ENCODE measurements around the gene USP3. TPM values are rescaled to one million over a fixed set of nuclear protein-coding genes. Genes with fewer than 3 reads are reported as not detected.

Gene USP3
- total and polyA plus RNA-seq, 2 donors (not counting 1 experiment from before 2014, with no cell fraction given), result 21.3 to 55.5 TPM

GRCh38 chr15:63636518-63637061 lies 132.2 kb downstream of the USP3 start:
- Histone ChIP-seq H3K9ac (ENCODE audit: insufficient read depth, low read length) (no peak overlapping the region), H3K9me3 (ENCODE audit: control insufficient read depth, insufficient read depth, low read depth, low read length) (no peaks in the 10 kb centered on the region), H3K36me3 (ENCODE audit: control insufficient read depth, insufficient read depth, low read length) (peaks cover 4% of the 10 kb centered on the region), H3K4me3 (replicated peaks in 1 of 4; ENCODE audit: control extremely low read depth in 1 of 4, insufficient read depth in 1 of 4, low read depth in 3 of 4, low read length in 4 of 4) (no peak overlapping the region), H3K4me2 (ENCODE audit: extremely low read depth, insufficient read depth, low read length) (no peak overlapping the region), H3K4me1 (ENCODE audit: control insufficient read depth, extremely low read depth, insufficient read depth, low read length) (no peaks in the 10 kb centered on the region), H3K27me3 (ENCODE audit: control insufficient read depth, insufficient read depth, low read length) (no peaks in the 10 kb centered on the region), H2AFZ (ENCODE audit: low read length) (no peak overlapping the region), H3K79me2 (ENCODE audit: control insufficient read depth, insufficient read depth, low read length) (no peaks in the 10 kb centered on the region), H3K27ac (ENCODE audit: insufficient read depth, low read length) (no peak overlapping the region), H4K20me1 (ENCODE audit: control insufficient read depth, extremely low read depth, insufficient read depth, low read length) (no peaks in the 10 kb centered on the region)
- TF ChIP-seq CTCF (conservative IDR thresholded peaks at IDR 0.05 in 1 of 2, IDR thresholded peaks at IDR 0.05 in 1 of 2; ENCODE audit: low read depth in 1 of 2, low read length in 2 of 2) (no peak), EZH2 (IDR thresholded peaks at IDR 0.05; ENCODE audit: low read length, missing control alignments) (no peak)
- DNase-seq (ENCODE audit: low read depth in 2 of 2), result no peak

GRCh38 chr15:63638839-63639238 lies 134.4 kb downstream of the USP3 start:
- no peak overlapping the region for H3K27ac ChIP-seq (ENCODE audit: insufficient read depth, low read length)
- no peak overlapping the region for H2AFZ ChIP-seq (ENCODE audit: low read length)
- H4K20me1 ChIP-seq (ENCODE audit: control insufficient read depth, extremely low read depth, insufficient read depth, low read length), result no peaks in the 10 kb centered on the region
- TF ChIP-seq CTCF (conservative IDR thresholded peaks at IDR 0.05 in 1 of 2, IDR thresholded peaks at IDR 0.05 in 1 of 2; ENCODE audit: low read depth in 1 of 2, low read length in 2 of 2) (no peak), EZH2 (IDR thresholded peaks at IDR 0.05; ENCODE audit: low read length, missing control alignments) (no peak)
- DNase-seq (ENCODE audit: low read depth in 2 of 2), result no peak
- H3K27me3 ChIP-seq (ENCODE audit: control insufficient read depth, insufficient read depth, low read length), result no peaks in the 10 kb centered on the region
- H3K9ac ChIP-seq (ENCODE audit: insufficient read depth, low read length), result no peak overlapping the region
- H3K4me1 ChIP-seq (ENCODE audit: control insufficient read depth, extremely low read depth, insufficient read depth, low read length), result no peaks in the 10 kb centered on the region
- peaks cover 2% of the 10 kb centered on the region for H3K36me3 ChIP-seq (ENCODE audit: control insufficient read depth, insufficient read depth, low read length)
- no peak overlapping the region for H3K4me2 ChIP-seq (ENCODE audit: extremely low read depth, insufficient read depth, low read length)
- no peak overlapping the region for H3K4me3 ChIP-seq (replicated peaks in 1 of 4; ENCODE audit: control extremely low read depth in 1 of 4, insufficient read depth in 1 of 4, low read depth in 3 of 4, low read length in 4 of 4)
- no peaks in the 10 kb centered on the region for H3K79me2 ChIP-seq (ENCODE audit: control insufficient read depth, insufficient read depth, low read length)
- no peaks in the 10 kb centered on the region for H3K9me3 ChIP-seq (ENCODE audit: control insufficient read depth, insufficient read depth, low read depth, low read length)

GRCh38 chr15:63640146-63640545 lies 135.8 kb downstream of the USP3 start:
- Histone ChIP-seq H3K79me2 (ENCODE audit: control insufficient read depth, insufficient read depth, low read length) (no peaks in the 10 kb centered on the region), H3K4me2 (ENCODE audit: extremely low read depth, insufficient read depth, low read length) (no peak overlapping the region), H3K27ac (ENCODE audit: insufficient read depth, low read length) (no peak overlapping the region), H3K9ac (ENCODE audit: insufficient read depth, low read length) (no peak overlapping the region), H3K27me3 (ENCODE audit: control insufficient read depth, insufficient read depth, low read length) (no peaks in the 10 kb centered on the region), H4K20me1 (ENCODE audit: control insufficient read depth, extremely low read depth, insufficient read depth, low read length) (no peaks in the 10 kb centered on the region), H3K36me3 (ENCODE audit: control insufficient read depth, insufficient read depth, low read length) (peaks cover 2% of the 10 kb centered on the region), H3K4me1 (ENCODE audit: control insufficient read depth, extremely low read depth, insufficient read depth, low read length) (no peaks in the 10 kb centered on the region), H3K4me3 (replicated peaks in 1 of 4; ENCODE audit: control extremely low read depth in 1 of 4, insufficient read depth in 1 of 4, low read depth in 3 of 4, low read length in 4 of 4) (no peak overlapping the region), H2AFZ (ENCODE audit: low read length) (no peak overlapping the region), H3K9me3 (ENCODE audit: control insufficient read depth, insufficient read depth, low read depth, low read length) (no peaks in the 10 kb centered on the region)
- DNase-seq (ENCODE audit: low read depth in 2 of 2), result no peak
- no peak for TF ChIP-seq CTCF (conservative IDR thresholded peaks at IDR 0.05 in 1 of 2, IDR thresholded peaks at IDR 0.05 in 1 of 2; ENCODE audit: low read depth in 1 of 2, low read length in 2 of 2)

Other genes starting within 250 kb of the USP3 start
- 15.4 and 32.2 TPM in 2 replicates for gene APH1B, start 227.0 kb upstream of the USP3 start, total RNA-seq
- 21.9 and 23.5 TPM in 2 replicates for gene APH1B, start 227.0 kb upstream of the USP3 start, polyA plus RNA-seq
- gene CA12, start 122.7 kb upstream of the USP3 start, total RNA-seq, result 41.9 and 48.4 TPM in 2 replicates
- 30.6 and 42.3 TPM in 2 replicates for gene CA12, start 122.7 kb upstream of the USP3 start, polyA plus RNA-seq
- 0.26 and 0.50 TPM in 2 replicates for gene FBXL22, start 92.8 kb downstream of the USP3 start, total RNA-seq
- 0.20 and 0.87 TPM in 2 replicates for gene FBXL22, start 92.8 kb downstream of the USP3 start, polyA plus RNA-seq